ENCODE data around the gene HCN3. TPM values are rescaled to one million over a fixed set of nuclear protein-coding genes. Genes with fewer than 3 reads are reported as not detected.

HCN3 gene
- total RNA-seq, 3 donors from 2014 or later: 10.3 to 15.6 (median 10.8) TPM

DNA sequence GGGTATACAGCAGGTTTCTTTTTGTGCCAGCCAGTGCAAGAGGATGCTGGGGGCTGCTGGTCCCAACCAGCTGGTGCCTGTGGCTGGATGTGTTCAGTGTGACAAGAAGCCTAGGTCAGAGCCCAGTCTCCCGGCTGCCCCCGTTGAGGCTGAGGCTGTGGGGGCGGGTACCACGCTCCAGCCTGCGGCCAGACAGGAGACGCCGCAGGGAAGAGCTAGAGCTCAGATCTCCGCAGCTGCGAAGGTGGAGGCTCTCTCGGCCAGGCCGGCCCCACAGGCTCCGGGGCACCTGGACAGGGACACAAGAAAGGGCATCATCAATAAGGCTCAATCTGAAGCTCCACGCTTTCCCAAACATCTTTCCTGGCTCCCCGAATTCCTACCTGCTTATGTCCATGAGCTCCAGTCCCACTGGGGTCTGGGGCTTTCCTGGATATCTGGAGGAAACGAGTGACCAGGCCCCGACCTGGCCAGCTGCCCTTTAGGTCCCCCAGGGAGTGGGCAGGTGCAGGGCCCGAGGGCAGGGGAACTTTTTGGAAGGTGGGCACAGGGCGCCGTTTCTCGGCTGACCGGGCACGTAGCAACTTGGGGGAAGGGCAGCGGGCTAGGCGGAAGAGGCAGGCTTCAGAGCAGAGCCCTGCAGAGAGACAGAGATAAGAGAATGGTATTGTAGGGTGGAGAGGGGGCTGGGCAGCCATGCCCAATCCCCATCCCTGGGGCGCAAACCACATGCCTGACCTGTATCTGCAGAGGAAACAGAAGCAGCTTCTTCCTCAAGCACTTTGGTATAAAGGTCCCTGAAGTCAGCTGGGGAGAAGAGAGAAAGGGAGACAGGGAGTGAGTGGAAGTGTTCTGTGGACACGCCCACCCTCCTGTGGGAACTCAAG, 29.4 kb upstream of the HCN3 start:
- no peaks in the 10 kb centered on the region for H3K36me3 ChIP-seq (ENCODE audit: low read depth)
- H3K9me3 ChIP-seq: no peaks in the 10 kb centered on the region
- TF ChIP-seq, protein P1, sequence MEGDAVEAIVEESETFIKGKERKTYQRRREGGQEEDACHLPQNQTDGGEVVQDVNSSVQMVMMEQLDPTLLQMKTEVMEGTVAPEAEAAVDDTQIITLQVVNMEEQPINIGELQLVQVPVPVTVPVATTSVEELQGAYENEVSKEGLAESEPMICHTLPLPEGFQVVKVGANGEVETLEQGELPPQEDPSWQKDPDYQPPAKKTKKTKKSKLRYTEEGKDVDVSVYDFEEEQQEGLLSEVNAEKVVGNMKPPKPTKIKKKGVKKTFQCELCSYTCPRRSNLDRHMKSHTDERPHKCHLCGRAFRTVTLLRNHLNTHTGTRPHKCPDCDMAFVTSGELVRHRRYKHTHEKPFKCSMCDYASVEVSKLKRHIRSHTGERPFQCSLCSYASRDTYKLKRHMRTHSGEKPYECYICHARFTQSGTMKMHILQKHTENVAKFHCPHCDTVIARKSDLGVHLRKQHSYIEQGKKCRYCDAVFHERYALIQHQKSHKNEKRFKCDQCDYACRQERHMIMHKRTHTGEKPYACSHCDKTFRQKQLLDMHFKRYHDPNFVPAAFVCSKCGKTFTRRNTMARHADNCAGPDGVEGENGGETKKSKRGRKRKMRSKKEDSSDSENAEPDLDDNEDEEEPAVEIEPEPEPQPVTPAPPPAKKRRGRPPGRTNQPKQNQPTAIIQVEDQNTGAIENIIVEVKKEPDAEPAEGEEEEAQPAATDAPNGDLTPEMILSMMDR (IDR thresholded peaks at IDR 0.05): no peak
- intact Hi-C loops (cut with DNase I, micrococcal nuclease): no loop called here
- ATAC-seq: no peak
- DNase-seq: no peak
- H3K4me1 ChIP-seq (ENCODE audit: low read depth): peaks cover 13% of the 10 kb centered on the region
- no peak overlapping the region for H3K4me3 ChIP-seq

DNA sequence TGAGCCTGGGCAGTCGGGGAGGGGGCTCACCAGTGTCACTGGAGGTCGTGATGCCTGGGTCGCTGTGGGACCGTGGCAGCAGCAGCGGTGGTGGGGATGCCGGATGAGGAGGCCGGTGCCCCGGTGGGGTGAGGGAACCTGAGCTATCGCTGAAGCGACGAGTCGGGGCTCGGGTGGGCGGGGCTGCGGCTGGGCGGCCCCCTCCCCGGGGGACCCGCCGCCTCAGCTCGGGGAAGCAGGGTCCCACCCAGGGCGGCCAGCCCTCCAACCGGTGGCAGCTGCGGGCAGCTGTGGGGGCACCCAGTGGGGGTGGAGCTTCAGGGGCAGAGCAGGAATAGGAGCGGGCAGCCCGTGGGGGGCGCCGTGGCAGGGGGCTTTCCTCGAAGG, 27.0 kb upstream of the HCN3 start:
- Histone ChIP-seq H3K9me3 (no peaks in the 10 kb centered on the region), H3K4me1 (ENCODE audit: low read depth) (peaks cover 10% of the 10 kb centered on the region), H3K4me3 (no peak overlapping the region), H3K36me3 (ENCODE audit: low read depth) (no peaks in the 10 kb centered on the region)
- ATAC-seq (no peak), DNase-seq (no peak)
- TF ChIP-seq, protein P1 (IDR thresholded peaks at IDR 0.05): no peak
- intact Hi-C loops (cut with DNase I, micrococcal nuclease): loop anchor here in 1 of 2 donors (10.0 kb wide), 1 partner anchor 75 kb away; the partner anchor contains the start of gene RUSC1

DNA sequence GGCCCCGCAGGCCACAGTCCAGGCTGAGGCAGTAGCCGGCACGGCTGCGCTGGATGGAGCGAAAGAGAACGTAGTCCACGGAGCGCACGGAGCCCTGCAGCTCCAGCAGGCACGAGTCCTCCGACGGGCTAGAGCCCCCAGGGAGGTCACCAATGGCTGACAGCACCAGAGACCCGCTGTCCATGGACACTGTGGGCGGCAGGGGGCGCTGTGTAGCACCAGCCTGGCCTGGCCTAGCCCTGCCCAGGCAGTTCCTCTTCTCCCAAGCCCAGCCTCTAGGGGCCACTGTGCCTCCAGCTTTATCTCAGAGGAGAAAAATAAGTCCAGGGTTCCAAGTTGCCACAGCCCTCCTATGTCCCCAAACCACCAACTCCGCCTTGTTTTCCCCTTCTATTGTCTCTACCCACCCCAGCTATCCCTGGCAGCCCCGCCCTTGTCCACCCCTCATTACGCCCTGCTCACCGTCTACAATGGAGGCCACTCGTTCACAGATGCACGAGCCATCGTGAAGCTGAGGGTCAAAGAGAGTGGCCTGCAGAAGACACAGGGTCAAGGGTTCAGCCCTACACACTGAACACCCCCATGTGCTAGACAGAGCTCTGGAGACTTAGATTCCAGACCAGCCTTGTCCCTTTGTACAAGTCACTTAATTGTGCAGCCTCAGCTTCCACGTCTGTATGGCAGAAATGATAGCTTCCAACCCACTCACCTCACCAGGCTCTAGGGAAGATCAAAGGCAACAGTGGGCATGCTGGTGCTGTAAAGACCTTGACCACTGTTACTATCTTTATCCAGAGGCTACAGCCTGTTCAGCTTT, 26.4 kb upstream of the HCN3 start:
- H3K4me3 ChIP-seq: no peak overlapping the region
- peaks cover 10% of the 10 kb centered on the region for H3K4me1 ChIP-seq (ENCODE audit: low read depth)
- TF ChIP-seq, protein P1 (IDR thresholded peaks at IDR 0.05): peak; percentile 99
- ATAC-seq (peak; percentile 90), DNase-seq (peak; percentile 94 to 96 (median 96))
- intact Hi-C loops (cut with DNase I, micrococcal nuclease): loop anchor here in 1 of 2 donors (10.0 kb wide), 1 partner anchor 74 kb away; the partner anchor contains the start of gene RUSC1
- no peaks in the 10 kb centered on the region for H3K36me3 ChIP-seq (ENCODE audit: low read depth)
- no peaks in the 10 kb centered on the region for H3K9me3 ChIP-seq

DNA sequence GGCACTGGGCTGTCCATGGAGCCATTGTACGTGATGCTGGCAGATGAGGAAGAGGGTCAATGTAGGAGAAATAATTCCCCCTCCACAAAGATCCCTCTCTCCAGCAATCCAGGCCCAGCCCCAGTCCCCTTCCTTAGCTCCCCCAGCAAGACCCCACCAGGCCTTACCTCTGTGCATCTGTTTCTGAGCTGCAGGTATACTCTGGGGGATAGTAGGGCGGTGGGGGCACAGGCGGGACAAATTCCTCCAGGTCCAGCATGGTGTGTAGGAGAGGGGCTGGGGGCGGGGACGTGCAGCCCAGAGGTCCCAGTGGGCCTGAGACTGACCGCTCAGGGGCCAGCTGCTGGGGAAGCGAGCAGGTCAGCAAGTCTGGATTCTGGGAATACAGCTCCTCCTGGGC, 25.7 kb upstream of the HCN3 start:
- ATAC-seq (no peak), DNase-seq (no peak)
- TF ChIP-seq, protein P1 (IDR thresholded peaks at IDR 0.05): no peak
- no peaks in the 10 kb centered on the region for H3K9me3 ChIP-seq
- H3K4me3 ChIP-seq: no peak overlapping the region
- no peaks in the 10 kb centered on the region for H3K36me3 ChIP-seq (ENCODE audit: low read depth)
- intact Hi-C loops (cut with DNase I, micrococcal nuclease): loop anchor here in 1 of 2 donors (10.0 kb wide), 1 partner anchor 73 kb away; the partner anchor contains the start of gene RUSC1
- H3K4me1 ChIP-seq (ENCODE audit: low read depth): peaks cover 10% of the 10 kb centered on the region

DNA sequence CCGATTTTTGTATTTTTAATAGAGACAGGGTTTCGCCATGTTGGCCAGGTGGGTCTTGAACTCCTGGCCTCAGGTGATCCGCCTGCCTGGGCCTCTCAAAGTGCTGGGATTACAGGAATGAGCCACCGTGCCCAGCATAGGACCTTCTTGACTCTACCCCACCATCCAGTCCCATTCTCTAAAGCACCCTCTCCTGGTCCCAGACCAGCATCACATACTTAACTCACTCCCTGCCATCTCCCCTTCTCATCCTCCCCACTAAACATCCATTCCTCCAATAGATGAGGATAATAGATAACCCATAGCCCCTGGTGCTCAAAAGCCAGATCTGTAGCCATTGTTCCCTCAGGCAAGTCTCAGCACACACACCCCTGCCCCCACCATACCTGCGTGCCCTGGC, 24.1 kb upstream of the HCN3 start:
- TF ChIP-seq, protein P1 (IDR thresholded peaks at IDR 0.05): no peak
- no peak overlapping the region for H3K4me3 ChIP-seq
- intact Hi-C loops (cut with DNase I, micrococcal nuclease): loop anchor here in 1 of 2 donors (10.0 kb wide), 1 partner anchor 72 kb away; the partner anchor contains the start of gene RUSC1

More for the DNA sequence above, 24.1 kb upstream of the HCN3 start:
- no peaks in the 10 kb centered on the region for H3K36me3 ChIP-seq (ENCODE audit: low read depth)
- DNase-seq (no peak), ATAC-seq (no peak)
- H3K4me1 ChIP-seq (ENCODE audit: low read depth): peaks cover 10% of the 10 kb centered on the region
- H3K9me3 ChIP-seq: no peaks in the 10 kb centered on the region
